ENCODE results near the gene CPE.
A peak's percentile ranks its signal among the peaks of the same experiment; 100 is the strongest.
"Not testable (repeated sequence)": the region's sequence is repeated elsewhere in the genome, so short reads cannot be mapped to it uniquely, and the experiment has no call there.

CPE gene

GRCh38 chr4:165378745-165379677, at the start of gene CPE:
CPE (plus strand) TSS chr4:165379008; CDS start chr4:165379222, 214 bp downstream.
- DNase-seq: peak; percentile 68 to 69

- DNase-seq: no peak
Measured at GRCh38 chr4:165330071-165330470, 48.7 kb upstream of the CPE start.

DNA sequence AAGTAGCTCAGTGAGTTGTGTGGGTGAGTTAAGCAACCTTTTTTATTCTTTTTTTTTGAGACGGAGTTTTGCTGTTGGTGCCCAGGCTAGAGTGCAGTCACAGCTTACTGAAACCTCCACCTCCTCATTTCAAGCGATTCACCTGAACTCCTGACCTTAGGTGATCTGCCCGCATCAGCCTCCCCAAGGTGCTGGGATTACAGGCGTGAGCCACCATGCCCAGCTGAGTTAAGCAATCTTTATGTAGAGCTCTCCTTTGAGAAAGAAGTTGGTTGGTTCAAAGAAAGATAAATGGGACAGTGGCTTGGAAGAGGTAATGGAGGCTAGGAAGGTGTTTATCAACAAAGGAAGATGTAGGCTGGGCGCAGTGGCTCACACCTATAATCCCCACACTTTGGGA, 48.1 kb upstream of the CPE start:
- DNase-seq: no peak

DNA sequence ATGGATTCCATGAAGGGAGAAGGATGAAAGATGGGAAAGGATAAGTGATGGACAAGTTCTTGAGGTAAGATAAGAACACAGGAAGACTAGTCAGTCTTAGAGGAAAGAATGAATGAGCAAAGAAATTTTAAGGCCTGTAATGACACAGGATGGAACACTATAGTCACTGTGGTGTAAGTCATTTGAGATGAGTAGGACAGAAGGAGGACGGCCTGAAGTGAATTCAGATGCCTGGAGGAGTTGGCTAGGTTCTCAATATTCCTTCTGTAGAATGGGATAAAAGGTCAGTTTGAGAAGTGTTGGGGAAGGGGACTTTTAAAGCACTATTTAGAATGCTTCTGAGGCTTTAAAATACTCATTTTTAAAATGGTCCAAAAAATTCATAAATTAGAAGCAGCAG, 47.4 kb upstream of the CPE start:
- DNase-seq: no peak

DNA sequence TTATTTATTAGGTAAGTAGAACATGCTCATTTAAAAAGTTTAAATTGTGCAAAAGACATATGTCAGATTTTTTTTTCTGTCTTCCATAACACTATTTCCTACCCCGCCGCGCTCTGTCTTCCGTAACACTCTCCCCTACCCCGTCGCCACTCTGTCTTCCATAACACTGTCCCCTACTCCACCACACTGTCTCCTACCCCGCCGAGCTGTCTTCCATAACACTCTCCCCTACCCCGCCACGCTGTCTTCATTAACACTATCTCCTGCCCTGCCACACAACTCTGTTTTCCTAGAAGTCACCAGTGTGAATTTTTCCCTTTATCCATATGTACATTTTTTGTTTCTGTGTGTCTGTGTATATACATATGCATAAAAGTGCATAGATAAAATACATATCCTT, 47.0 kb upstream of the CPE start:
- DNase-seq: no peak

GRCh38 chr4:165332502-165332901, 46.3 kb upstream of the CPE start:
- DNase-seq: no peak

GRCh38 chr4:165335163-165335703, 43.6 kb upstream of the CPE start:
- DNase-seq: no peak

DNA sequence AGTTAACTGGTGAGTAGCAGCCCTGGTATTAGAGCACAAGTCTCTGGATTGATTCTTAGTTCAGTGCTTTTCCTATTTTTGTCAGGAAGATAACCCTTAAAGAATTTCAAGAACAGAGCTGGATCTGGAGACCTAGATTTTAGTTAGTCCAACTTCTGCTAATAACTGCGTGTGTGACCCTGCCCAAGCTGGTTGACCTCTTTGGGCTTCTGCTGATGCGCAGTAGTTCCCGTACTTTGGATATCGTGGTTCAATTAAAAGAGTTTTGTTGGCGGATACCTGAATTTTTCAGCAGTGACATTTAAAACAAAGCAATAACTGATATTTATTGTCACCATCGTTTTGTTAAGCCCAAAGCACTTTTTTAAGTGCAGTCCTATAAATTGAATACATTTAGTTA, 42.1 kb upstream of the CPE start:
- DNase-seq: no peak

DNA sequence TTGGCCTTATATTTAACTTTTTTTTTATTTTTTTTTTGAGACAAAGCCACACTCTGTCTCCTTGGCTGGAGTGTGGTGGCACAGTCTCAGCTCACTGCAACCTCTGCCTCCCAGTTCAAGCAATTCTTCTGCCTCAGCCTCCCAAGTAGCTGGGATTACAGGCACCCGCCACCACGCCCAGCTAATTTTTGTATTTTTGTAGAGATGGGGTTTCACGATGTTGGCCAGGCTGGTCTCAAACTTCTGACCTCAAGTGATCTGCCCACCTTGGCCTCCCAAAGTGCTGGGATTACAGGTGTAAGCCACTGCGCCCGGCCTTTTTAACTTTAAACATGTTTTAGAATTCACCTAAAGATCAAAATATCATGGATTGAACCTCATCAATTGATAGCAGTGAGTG, 36.5 kb upstream of the CPE start:
- DNase-seq: not testable (repeated sequence)

- DNase-seq: no peak
Measured at GRCh38 chr4:165343353-165344191, 35.2 kb upstream of the CPE start.

- no peak for DNase-seq
Measured at GRCh38 chr4:165345666-165346417, 33.0 kb upstream of the CPE start.

DNA sequence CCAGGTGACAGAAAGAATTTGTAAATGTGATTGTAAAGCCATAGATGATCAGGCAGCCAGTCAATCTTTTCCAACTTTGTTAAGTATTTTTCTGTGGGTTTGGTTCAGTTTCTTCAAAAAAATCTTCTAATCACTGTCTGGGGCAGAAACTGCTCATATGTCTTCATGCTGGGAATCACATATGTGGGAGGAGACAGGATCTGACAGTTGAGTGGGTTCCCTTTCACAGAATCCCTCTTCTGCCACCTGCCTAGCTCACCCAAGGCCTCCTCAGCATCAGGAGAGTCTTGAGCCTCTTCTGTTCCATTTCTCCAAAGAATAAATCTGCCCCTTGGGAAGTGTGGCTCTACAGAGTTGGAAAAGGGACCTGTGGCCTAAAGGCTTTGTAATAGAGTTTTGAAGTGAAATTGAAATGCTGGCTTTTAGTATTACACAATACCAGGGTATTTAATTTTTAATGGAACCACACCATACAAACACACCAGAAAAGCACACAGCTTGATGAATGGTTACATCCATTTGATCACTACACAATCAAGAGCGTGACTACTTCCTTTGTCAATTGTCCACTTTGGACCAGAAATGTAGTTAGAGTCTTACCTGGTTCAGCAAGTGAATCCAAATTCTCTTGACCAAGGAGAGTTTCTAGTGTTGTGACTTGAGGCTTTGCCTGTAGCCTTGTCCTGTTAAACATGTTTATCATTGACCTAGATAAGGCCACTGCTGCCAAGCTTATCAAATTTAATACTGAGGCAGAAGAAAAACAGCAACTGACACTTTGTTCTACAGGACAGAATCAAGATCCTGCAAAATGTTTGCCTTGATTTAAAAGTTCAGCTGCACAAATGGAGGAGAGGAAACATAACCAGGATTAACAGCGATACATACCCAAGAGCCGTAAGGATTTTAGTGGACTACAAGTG, 30.9 kb upstream of the CPE start:
- peak in 1 of 2 donors; percentile 36 for DNase-seq

DNA sequence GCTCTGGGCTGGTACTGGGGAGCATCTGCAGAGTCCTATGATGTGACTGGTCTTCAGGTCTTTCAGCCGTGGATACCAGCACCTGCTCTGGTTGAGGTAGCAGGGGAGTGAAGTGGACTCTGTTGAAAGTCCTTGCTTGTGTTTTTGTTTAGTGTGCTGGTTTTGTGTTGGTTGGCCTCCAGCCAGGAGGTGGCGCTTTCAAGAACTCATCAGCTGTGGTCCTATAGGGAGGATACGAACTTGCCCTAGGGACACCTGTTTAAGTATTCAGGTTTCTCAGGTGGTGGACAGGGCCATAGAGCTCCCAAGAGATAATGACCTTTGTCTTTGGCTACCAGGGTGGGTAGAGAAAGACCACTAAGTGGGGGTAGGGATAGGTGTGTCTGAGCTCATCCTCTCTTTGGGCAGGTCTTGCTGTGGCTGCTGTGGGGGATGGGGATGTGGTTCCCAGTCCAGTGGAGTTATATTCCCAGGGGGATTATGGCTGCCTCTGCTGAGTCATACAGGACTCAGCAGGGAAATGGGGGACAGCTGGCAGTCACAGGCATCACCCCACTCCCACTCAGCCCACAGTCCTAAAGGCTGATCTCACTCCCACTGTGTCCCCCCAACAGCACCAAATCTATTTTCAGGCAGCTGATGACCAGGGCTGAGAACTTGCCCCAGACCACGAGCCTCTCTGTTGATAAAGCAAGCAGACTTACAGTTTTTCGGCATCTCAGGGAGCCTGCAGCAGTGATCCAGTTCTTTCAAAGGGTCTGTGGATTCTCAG, 27.3 kb upstream of the CPE start:
- DNase-seq: no peak

DNA sequence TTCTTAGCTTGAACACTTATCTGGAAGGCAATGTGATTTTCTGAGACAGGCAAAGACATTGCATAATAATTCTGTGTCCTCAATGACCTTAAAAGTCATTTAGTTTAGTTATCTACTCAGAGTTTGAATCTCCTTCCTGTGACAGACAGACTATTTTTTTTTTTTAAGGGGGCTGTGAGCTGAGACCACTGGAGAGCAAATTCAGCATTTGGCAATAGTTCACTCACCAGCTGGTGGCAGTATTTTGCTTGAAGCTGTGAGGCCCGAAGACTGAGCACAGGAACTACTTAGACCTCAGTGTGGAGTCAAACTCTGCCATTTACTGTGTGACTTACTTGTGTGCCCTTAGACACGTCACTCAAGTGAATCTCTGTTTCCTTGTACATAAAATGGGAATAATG, 22.9 kb upstream of the CPE start:
- peak; percentile 31 to 42 for DNase-seq

DNA sequence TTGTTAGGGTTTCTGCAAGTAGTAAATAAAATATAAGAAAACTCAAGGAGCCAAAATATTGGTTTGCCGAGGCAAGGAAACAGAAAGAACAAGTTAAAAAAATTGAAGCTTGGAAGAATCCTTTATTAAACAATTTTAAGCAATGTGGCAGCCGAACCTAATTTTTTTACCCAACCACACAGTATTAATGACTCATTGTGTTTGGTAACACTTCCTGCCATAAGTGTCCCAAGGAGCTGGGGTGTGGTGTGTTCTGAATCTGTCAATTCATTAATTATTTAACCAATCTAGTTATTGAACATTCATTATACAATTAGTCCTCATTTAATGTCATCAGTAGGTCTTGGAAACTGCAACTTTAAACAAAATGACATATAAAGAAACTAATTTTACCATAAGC, 19.3 kb upstream of the CPE start:
- peak; percentile 72 to 82 for DNase-seq

DNA sequence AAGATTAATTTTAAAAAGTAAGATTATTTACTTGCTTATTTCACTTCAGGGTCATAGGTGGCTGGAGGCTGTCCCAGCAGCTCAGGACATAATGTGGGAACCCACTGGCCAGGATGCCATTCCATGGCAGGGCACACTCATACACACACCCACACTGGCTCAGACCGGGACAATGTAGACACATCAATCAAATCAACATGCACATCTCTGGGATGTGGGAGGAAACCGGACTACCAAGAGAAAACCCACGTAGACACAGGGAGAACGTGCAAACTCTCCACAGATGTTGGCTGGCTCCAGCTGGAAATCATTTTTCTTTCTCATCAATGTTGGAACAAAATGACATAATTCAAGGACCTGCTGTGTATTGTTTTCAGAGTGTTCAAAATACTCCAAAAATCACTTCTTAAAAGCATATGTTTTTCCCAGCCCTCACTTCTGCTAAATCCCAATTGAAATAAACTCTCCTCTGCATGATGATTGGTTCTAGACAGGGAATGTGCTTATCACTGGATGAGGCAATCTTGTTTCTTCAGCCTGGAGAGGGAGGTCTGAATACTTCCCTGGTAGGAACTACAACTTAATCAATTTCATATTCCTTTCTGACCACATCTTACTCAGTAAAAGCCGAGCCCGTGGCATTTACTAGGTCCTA, 18.6 kb upstream of the CPE start:
- peak; percentile 11 to 66 for DNase-seq

GRCh38 chr4:165360985-165361670, 17.7 kb upstream of the CPE start:
- peak; percentile 59 to 74 for DNase-seq

- DNase-seq: no peak
Measured at GRCh38 chr4:165361810-165362209, 17.0 kb upstream of the CPE start.

DNA sequence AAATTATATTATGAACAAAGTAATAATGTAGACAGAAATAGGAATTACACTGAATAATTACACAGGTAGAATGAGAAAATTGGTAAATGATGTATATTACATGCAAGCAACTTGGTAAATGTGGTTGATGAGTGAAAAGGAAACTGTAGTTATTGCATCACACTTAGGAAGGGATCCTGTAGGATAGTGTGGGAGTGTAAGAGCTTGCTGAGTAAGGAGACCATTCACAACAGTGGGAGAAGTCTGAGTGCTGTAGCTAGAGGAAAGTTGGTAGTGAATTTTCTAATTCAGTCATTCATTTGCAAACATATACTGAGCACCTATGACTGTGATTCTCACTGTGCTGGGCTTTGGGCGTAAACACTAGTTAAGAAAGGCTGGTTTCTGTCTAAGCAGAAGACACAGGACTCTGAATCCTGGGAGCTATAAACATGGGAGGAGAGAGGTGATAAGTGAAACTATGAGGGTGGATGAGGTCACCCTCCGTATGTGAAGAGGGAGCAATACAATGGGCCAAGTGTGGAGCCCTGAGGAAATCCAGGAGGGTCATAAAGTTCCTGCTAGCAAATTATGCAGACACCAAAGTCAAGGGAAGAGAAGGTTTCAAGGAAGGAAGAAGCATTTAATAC, 14.2 kb upstream of the CPE start:
- DNase-seq: peak; percentile 53 to 55

All from inflammatory macrophage treated with lipopolysaccharide for 1 hour (primary cell).